HL-60 (cell line): ENCODE measurements around the gene MATR3.

Experiments
- DNase-seq, 2 experiments: peaks; one replicate each; pipeline ENCODE4 v3.0.0-alpha.2; 2010 to 2020; ENCODE audit warnings: low read depth in 1 of 2, low spot score in 1 of 2
- H3K27ac ChIP-seq: fragments of 250-450 bp; sonication (Bioruptor Pico); replicated peaks from 2 replicates; pipeline ENCODE4 v1.5.1; 2020; ENCODE audit warnings: mild to moderate bottlenecking, moderate library complexity
- H3K27me3 ChIP-seq: fragments of 250-450 bp; sonication (Bioruptor Pico); 2 replicates; pipeline ENCODE4 v1.5.1; 2021; ENCODE audit warnings: mild to moderate bottlenecking, moderate library complexity; ENCODE audit not compliant: insufficient read depth, poor library complexity, severe bottlenecking
- H3K4me3 ChIP-seq: replicated peaks from 2 replicates; pipeline ENCODE4 v1.5.1; 2011; ENCODE audit warnings: mild to moderate bottlenecking, control low read depth, low read length; ENCODE audit not compliant: insufficient read depth
- GABPA ChIP-seq: IDR thresholded peaks from 2 replicates; pipeline ENCODE4 v1.6.1; 2012; ENCODE audit warnings: low read depth
- POLR2AphosphoS5 ChIP-seq: IDR thresholded peaks from 2 replicates; pipeline ENCODE4 v1.6.1; 2012; ENCODE audit warnings: low read depth
- SPI1 ChIP-seq: IDR thresholded peaks from 2 replicates; pipeline ENCODE4 v1.6.1; 2012; ENCODE audit warnings: low read depth, mild to moderate bottlenecking, borderline replicate concordance
- TF ChIP-seq, protein P1 (sequence below): IDR thresholded peaks from 2 replicates; pipeline ENCODE4 v1.6.1; 2012; ENCODE audit warnings: low read depth; ENCODE audit not compliant: insufficient replicate concordance
- TF ChIP-seq, protein P2 (sequence below): IDR thresholded peaks from one replicate; pipeline ENCODE4 v1.5.1; 2011; ENCODE audit warnings: low read length, control low read depth, inconsistent platforms; ENCODE audit not compliant: insufficient read depth

The MATR3 gene

DNA sequence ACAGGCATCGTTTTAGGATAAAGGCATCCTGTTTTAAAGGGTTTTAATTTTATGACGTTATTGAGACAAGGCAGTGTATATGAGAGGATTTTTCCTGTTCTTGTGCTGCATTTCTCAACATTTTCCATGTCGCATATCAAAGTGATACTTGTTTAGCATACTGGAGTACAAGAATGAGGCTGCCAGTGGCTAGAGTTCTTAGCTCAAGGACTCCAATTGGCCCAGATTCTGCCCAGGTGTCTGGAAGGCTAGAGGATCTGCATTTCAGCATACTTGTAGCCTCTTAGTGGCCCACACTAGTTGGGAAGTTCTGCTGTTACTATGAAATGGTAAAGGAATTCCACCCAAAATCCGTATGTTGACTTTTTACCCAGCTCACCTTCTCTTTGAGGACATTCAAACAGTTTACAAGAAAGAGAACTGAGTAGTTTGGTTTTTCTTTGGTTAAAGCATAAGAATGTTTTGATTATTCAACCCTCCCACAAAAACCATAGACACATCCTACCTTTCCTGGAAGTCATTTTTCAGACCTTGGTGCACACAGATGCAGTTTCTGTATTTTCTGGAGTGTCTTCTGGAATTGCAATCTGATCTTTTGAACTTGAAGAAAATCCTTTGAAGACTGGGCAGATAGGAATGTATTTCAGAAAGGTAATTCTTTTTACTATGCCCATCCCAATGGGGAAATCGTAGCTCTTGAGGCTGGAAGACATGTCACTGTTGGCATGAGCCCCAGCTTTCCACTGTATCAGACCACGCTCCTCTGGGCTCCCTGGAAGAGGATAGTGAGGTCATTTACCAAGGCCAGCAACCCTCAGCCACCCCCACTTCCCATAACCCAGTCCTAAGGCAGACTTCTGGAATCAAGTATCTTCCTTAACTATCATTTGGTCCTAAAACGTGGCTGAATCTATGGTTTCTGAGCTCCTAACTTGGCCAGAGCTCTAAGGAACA, 78.2 kb downstream of the MATR3 start:
- DNase-seq = no peak
- TF ChIP-seq, protein P1, sequence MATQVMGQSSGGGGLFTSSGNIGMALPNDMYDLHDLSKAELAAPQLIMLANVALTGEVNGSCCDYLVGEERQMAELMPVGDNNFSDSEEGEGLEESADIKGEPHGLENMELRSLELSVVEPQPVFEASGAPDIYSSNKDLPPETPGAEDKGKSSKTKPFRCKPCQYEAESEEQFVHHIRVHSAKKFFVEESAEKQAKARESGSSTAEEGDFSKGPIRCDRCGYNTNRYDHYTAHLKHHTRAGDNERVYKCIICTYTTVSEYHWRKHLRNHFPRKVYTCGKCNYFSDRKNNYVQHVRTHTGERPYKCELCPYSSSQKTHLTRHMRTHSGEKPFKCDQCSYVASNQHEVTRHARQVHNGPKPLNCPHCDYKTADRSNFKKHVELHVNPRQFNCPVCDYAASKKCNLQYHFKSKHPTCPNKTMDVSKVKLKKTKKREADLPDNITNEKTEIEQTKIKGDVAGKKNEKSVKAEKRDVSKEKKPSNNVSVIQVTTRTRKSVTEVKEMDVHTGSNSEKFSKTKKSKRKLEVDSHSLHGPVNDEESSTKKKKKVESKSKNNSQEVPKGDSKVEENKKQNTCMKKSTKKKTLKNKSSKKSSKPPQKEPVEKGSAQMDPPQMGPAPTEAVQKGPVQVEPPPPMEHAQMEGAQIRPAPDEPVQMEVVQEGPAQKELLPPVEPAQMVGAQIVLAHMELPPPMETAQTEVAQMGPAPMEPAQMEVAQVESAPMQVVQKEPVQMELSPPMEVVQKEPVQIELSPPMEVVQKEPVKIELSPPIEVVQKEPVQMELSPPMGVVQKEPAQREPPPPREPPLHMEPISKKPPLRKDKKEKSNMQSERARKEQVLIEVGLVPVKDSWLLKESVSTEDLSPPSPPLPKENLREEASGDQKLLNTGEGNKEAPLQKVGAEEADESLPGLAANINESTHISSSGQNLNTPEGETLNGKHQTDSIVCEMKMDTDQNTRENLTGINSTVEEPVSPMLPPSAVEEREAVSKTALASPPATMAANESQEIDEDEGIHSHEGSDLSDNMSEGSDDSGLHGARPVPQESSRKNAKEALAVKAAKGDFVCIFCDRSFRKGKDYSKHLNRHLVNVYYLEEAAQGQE = no peak
- TF ChIP-seq SPI1 (no peak), GABPA (no peak), POLR2AphosphoS5 (no peak)
- TF ChIP-seq, protein P2, sequence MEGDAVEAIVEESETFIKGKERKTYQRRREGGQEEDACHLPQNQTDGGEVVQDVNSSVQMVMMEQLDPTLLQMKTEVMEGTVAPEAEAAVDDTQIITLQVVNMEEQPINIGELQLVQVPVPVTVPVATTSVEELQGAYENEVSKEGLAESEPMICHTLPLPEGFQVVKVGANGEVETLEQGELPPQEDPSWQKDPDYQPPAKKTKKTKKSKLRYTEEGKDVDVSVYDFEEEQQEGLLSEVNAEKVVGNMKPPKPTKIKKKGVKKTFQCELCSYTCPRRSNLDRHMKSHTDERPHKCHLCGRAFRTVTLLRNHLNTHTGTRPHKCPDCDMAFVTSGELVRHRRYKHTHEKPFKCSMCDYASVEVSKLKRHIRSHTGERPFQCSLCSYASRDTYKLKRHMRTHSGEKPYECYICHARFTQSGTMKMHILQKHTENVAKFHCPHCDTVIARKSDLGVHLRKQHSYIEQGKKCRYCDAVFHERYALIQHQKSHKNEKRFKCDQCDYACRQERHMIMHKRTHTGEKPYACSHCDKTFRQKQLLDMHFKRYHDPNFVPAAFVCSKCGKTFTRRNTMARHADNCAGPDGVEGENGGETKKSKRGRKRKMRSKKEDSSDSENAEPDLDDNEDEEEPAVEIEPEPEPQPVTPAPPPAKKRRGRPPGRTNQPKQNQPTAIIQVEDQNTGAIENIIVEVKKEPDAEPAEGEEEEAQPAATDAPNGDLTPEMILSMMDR = no peak
- H3K27ac ChIP-seq = no peak overlapping the region
- no peak overlapping the region for H3K4me3 ChIP-seq
- H3K27me3 ChIP-seq = no peaks in the 10 kb centered on the region

DNA sequence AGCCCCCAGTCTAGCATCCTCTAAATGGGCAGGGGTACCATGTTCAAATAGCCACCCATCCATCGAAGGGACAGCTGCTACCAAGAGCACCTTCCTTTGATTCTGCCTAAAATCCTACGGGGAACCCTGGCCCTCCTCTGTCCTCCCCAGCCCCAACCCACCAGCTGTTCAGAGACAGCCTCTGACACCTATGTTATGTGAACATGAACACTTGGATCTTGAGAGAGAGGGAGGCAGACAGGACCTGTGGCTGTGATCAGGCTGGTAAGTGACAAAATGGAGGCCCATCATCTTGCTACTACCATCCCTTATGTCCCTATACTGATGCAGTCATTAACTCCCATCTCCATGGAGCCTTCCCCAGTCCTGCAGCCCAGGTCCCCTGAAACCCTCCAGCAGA, 81.4 kb downstream of the MATR3 start:
- no peaks in the 10 kb centered on the region for H3K27me3 ChIP-seq
- no peak overlapping the region for H3K4me3 ChIP-seq
- no peak for TF ChIP-seq SPI1
- TF ChIP-seq, protein P1 = no peak
- TF ChIP-seq, protein P2 = no peak
- TF ChIP-seq GABPA = no peak
- TF ChIP-seq POLR2AphosphoS5 = no peak
- DNase-seq = no peak
- H3K27ac ChIP-seq = no peak overlapping the region

DNA sequence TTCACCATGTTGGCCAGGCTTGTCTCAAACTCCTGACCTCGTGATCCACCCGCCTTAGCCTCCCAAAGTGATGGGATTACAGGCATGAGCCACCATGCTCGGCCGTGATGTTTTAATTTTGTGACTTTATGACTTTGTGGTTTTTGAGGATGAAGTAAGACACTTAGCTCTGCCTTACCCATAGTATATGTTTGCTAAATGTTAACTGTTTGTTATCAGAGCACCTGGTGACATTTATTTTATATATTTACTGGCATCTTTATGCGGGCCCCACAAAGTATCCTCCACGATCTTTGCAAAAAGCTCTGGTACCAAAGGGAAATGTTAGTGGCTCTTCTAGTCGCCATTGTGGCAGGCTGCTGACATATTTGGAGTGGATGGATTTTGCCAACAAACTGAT, 82.8 kb downstream of the MATR3 start:
- no peak for DNase-seq
- TF ChIP-seq, protein P2 = no peak
- TF ChIP-seq POLR2AphosphoS5 (no peak), SPI1 (no peak), GABPA (no peak)
- TF ChIP-seq, protein P1 = no peak

More for the DNA sequence above, 82.8 kb downstream of the MATR3 start:
- no peak overlapping the region for H3K4me3 ChIP-seq
- no peak overlapping the region for H3K27ac ChIP-seq
- no peaks in the 10 kb centered on the region for H3K27me3 ChIP-seq
